ENCODE results near the gene ABLIM2.

ABLIM2 gene

GRCh38 chr4:8115916-8116315 lies 42.7 kb downstream of the ABLIM2 start:
- TF ChIP-seq, protein P1, sequence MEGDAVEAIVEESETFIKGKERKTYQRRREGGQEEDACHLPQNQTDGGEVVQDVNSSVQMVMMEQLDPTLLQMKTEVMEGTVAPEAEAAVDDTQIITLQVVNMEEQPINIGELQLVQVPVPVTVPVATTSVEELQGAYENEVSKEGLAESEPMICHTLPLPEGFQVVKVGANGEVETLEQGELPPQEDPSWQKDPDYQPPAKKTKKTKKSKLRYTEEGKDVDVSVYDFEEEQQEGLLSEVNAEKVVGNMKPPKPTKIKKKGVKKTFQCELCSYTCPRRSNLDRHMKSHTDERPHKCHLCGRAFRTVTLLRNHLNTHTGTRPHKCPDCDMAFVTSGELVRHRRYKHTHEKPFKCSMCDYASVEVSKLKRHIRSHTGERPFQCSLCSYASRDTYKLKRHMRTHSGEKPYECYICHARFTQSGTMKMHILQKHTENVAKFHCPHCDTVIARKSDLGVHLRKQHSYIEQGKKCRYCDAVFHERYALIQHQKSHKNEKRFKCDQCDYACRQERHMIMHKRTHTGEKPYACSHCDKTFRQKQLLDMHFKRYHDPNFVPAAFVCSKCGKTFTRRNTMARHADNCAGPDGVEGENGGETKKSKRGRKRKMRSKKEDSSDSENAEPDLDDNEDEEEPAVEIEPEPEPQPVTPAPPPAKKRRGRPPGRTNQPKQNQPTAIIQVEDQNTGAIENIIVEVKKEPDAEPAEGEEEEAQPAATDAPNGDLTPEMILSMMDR (IDR thresholded peaks at IDR 0.05; ENCODE audit: insufficient read depth, low read depth, low read length, missing control alignments), result no peak

DNA sequence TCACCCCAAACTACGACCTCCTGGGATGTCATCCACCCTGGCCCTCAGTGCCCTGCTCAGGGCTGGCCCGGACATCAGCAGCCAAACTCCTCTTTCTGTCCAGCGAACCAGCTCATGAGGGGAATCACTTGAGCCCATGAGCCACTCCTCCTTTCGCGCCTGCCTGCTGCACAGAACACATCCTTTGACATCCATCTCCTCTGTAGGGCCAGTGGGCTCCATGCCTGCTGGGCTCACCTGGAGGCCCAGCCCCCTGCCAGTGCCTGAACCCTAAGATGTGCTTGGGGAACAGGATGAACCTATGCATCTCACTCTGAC lies 43.5 kb downstream of the ABLIM2 start:
- DNase-seq (ENCODE audit: low read depth), result no peak
- TF ChIP-seq, protein P1 (IDR thresholded peaks at IDR 0.05; ENCODE audit: insufficient read depth, low read depth, low read length, missing control alignments), result no peak
- no peak overlapping the region for H3K4me3 ChIP-seq (ENCODE audit: low read depth, low read length)

More at GRCh38 chr4:8115916-8116315, 42.7 kb downstream of the ABLIM2 start:
- H3K4me3 ChIP-seq (ENCODE audit: low read depth, low read length), result no peak overlapping the region
- DNase-seq (ENCODE audit: low read depth), result no peak

DNA sequence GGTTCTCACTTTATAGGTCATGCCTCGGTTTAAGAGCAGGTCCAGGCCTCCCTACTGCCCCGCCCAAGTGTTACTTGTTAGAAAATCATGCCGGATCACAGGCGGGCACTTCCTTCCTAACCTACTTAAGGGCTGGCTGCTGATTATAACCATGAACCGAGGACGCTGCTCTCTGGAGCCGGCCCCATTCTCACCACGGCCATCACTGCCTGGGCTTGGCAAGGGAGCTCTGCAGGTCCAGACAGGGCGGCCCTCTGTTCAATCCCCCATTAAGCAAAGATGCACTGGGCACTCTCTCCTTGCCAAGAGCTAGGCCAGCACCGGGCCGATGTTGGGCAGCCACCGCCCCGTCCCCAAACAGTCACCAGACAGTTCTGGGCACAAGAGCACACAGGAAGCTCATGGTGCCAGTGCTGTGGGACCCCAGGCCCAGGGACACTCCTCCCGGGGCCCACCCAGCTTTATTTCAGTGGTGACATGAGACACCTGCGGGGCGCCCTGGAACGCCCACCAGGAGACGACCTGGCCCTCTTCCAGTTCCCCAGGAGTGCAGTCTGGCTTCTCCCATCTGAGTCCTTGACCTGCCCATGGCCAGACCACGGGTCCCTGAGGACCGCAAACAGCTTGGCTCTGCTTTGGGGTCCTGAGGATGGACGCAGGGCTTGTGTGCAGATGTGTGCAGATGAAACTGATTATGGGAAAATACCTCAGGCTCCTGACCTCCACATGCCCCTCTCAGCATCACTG lies 44.0 kb downstream of the ABLIM2 start:
- no peak for DNase-seq (ENCODE audit: low read depth)
- H3K4me3 ChIP-seq (ENCODE audit: low read depth, low read length), result no peak overlapping the region
- TF ChIP-seq, protein P1 (IDR thresholded peaks at IDR 0.05; ENCODE audit: insufficient read depth, low read depth, low read length, missing control alignments), result no peak

GRCh38 chr4:8113611-8114377 lies 44.8 kb downstream of the ABLIM2 start:
- no peak for DNase-seq (ENCODE audit: low read depth)
- H3K4me3 ChIP-seq (ENCODE audit: low read depth, low read length), result no peak overlapping the region
- TF ChIP-seq, protein P1 (IDR thresholded peaks at IDR 0.05; ENCODE audit: insufficient read depth, low read depth, low read length, missing control alignments), result no peak

- DNase-seq (ENCODE audit: low read depth), result no peak
- TF ChIP-seq, protein P1 (IDR thresholded peaks at IDR 0.05; ENCODE audit: insufficient read depth, low read depth, low read length, missing control alignments), result no peak
- no peak overlapping the region for H3K4me3 ChIP-seq (ENCODE audit: low read depth, low read length)
Measured at GRCh38 chr4:8112672-8113071, 45.9 kb downstream of the ABLIM2 start.

DNA sequence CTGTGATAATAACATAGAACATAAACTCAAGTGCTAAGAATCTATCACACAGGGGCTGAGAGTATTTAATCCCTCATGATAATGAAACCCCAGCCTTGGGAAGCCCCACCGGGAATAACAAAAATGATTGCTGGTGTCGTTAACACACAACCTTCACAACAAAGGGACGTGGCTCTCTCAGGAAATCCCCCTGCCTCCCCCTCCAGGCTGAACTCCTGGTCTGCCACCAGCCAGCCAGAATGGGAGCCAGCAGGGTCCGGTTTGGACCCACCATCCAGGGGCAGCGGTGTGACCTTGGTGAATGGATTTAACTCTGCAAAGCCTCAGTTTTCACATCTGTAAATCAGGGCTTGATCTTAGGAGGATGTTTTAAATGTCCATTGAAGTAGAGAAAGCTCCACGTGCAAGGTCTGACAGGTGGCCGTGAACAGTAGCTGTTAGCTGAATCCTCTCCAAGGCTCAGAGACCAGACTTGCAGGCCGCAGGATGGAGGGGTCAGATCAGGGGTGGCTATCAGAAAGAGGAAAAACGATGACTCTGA lies 46.5 kb downstream of the ABLIM2 start:
- no peak overlapping the region for H3K4me3 ChIP-seq (ENCODE audit: low read depth, low read length)
- TF ChIP-seq, protein P1 (IDR thresholded peaks at IDR 0.05; ENCODE audit: insufficient read depth, low read depth, low read length, missing control alignments), result no peak
- no peak for DNase-seq (ENCODE audit: low read depth)

All from GM12865 (cell line).